WERI-Rb-1 (cell line): ENCODE measurements around the gene SGK2.

Experiments used
- DNase-seq: peaks from one replicate; pipeline ENCODE4 v3.0.0-alpha.2; 2020
- H3K27ac ChIP-seq: fragments of 250-450 bp; sonication (Bioruptor Pico); 2 replicates; pipeline ENCODE4 v1.5.1; 2020; ENCODE audit warnings: mild to moderate bottlenecking, moderate library complexity
- H3K27me3 ChIP-seq: fragments of 250-450 bp; sonication (Bioruptor Pico); 2 replicates; pipeline ENCODE4 v1.5.1; 2021; ENCODE audit warnings: mild to moderate bottlenecking, low read depth, moderate library complexity; ENCODE audit not compliant: insufficient read depth, severe bottlenecking
- H3K36me3 ChIP-seq: fragments of 250-450 bp; sonication (Bioruptor Pico); 2 replicates; pipeline ENCODE4 v1.5.1; 2020; ENCODE audit warnings: mild to moderate bottlenecking, moderate library complexity
- H3K4me3 ChIP-seq: 2 replicates; pipeline ENCODE4 v1.5.1; 2011; ENCODE audit warnings: low read depth, mild to moderate bottlenecking, control low read depth, low read length
- H3K9me3 ChIP-seq: fragments of 250-450 bp; sonication (Bioruptor Pico); 2 replicates; pipeline ENCODE4 v1.5.1; 2021; ENCODE audit warnings: mild to moderate bottlenecking, moderate library complexity; ENCODE audit not compliant: severe bottlenecking
- CTCF ChIP-seq: IDR thresholded peaks from 2 replicates; pipeline ENCODE4 v1.5.1; 2011; ENCODE audit warnings: low read depth, mild to moderate bottlenecking, control low read depth, inconsistent platforms, low read length

Gene SGK2

GRCh38 chr20:43572891-43573290 is 14.1 kb downstream of the SGK2 start:
- Histone ChIP-seq H3K4me3 (no peak overlapping the region), H3K27me3 (no peaks in the 10 kb centered on the region), H3K36me3 (no peaks in the 10 kb centered on the region; the same call in 1 of the 2 replicates), H3K9me3 (no peaks in the 10 kb centered on the region), H3K27ac (no peak overlapping the region)
- no peak for TF ChIP-seq CTCF
- no peak for DNase-seq

DNA sequence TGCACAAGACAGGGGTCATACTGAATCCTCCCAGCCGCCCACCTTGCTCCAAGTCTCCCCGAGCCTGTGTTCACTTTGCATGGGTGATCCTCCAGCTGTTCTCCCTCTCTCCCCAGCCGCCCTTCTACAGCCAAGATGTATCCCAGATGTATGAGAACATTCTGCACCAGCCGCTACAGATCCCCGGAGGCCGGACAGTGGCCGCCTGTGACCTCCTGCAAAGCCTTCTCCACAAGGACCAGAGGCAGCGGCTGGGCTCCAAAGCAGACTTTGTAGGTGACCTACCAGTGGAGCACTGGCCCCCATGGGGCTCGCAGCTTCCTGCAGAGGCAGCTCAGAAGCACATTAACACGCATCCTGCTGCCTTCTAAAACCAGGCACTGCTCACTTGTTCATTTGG is 17.3 kb downstream of the SGK2 start:
- no peaks in the 10 kb centered on the region for H3K27me3 ChIP-seq
- no peak overlapping the region for H3K27ac ChIP-seq
- no peaks in the 10 kb centered on the region for H3K9me3 ChIP-seq
- no peak overlapping the region for H3K4me3 ChIP-seq
- no peaks in the 10 kb centered on the region; the same call in 1 of the 2 replicates for H3K36me3 ChIP-seq
- no peak for TF ChIP-seq CTCF
- no peak for DNase-seq

GRCh38 chr20:43579861-43580793 is 21.3 kb downstream of the SGK2 start:
- Histone ChIP-seq H3K27me3 (no peaks in the 10 kb centered on the region), H3K27ac (no peak overlapping the region), H3K9me3 (no peaks in the 10 kb centered on the region), H3K36me3 (no peaks in the 10 kb centered on the region; the same call in 1 of the 2 replicates), H3K4me3 (no peak overlapping the region)
- TF ChIP-seq CTCF = no peak
- no peak for DNase-seq

- Histone ChIP-seq H3K9me3 (no peaks in the 10 kb centered on the region), H3K27me3 (no peaks in the 10 kb centered on the region), H3K27ac (no peak overlapping the region), H3K36me3 (no peaks in the 10 kb centered on the region), H3K4me3 (no peak overlapping the region)
- no peak for TF ChIP-seq CTCF
- no peak for DNase-seq
Measured at GRCh38 chr20:43583133-43583864, 24.5 kb downstream of the SGK2 start.

DNA sequence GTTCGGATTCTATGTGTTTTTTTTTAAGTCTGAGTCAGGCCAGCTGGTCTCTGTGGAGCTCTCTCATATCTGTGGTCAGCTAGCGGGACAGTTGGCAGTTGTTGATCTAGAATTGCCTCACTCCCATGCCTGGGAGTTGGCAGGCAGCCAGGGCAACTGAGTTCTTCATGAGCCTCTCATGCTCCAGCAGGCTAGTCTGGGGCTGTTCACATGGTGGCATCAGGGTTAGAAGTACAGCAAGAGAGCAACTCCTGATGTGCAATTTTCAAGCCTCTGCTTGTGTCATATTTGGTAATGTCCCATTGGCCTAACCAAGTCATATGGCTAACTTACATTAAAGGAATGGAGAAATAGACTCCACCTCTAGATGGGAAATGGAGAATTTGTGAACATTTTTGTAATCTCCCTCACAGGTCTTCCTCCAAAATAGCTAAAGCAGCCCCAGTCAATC is 25.2 kb downstream of the SGK2 start:
- no peaks in the 10 kb centered on the region for H3K27me3 ChIP-seq
- no peak for TF ChIP-seq CTCF
- no peak overlapping the region for H3K27ac ChIP-seq
- no peaks in the 10 kb centered on the region for H3K36me3 ChIP-seq
- H3K4me3 ChIP-seq = no peak overlapping the region
- H3K9me3 ChIP-seq = no peaks in the 10 kb centered on the region
- DNase-seq = no peak
